HepG2 (cell line): ENCODE data around the gene PEX5L. TPM values are rescaled to one million over a fixed set of nuclear protein-coding genes. Genes with fewer than 3 reads are reported as not detected.

Source experiments
- ATAC-seq: fragments of 200-7000 bp; cut with Tn5 transposase; 3 replicates; pipeline ENCODE4 v1.9.1; 2020; ENCODE audit warnings: mild to moderate bottlenecking, moderate library complexity
- BruUV-seq: library from RNA; stranded (reverse); fragments of 400-500 nt; replicated peaks from 2 replicates; lab custom pipeline; 2021; lab: Mats Ljungman, UMichigan
- CTCF ChIA-PET: fragments of 300-600 bp; formaldehyde crosslinking; extraction: SDS; loops from one replicate; lab custom pipeline; 2021; ENCODE audit warnings: low total read pairs, inconsistent platforms, low intra/inter-chr PET ratio; lab: Yijun Ruan, JAX
- POLR2A ChIA-PET: fragments of 350-600 bp; sonication (Branson Sonifier 250); formaldehyde crosslinking; loops from one replicate; lab custom pipeline; 2020; ENCODE audit warnings: antibody characterized with exemption, inconsistent platforms; lab: Yijun Ruan, JAX
- DNase-seq: peaks from one replicate; pipeline ENCODE4 v3.0.0-alpha.2; 2015; ENCODE audit warnings: low spot score
- FAIRE-seq: peaks from 3 replicates; lab custom pipeline; 2011; peaks lifted over from hg19 to GRCh38; lab: Jason Lieb, UNC
- H2AFZ ChIP-seq: one replicate; pipeline ENCODE4 v1.6.1; 2011; ENCODE audit warnings: low read length, inconsistent platforms
- H3K27ac ChIP-seq: fragments of 300-600 bp; 3 replicates; pipeline ENCODE4 v1.8.0; 2011; ENCODE audit warnings: mixed run types, mild to moderate bottlenecking, mixed read lengths, low read length, inconsistent platforms; ENCODE audit not compliant: insufficient read depth; ENCODE audit errors: extremely low read length
- H3K27me3 ChIP-seq, 2 experiments: fragments of 200-600 bp in 1 of 2; 2 replicates in 1 of 2; 3 replicates in 1 of 2; pipeline versions ENCODE4 v1.6.0 to v1.8.0; 2011; ENCODE audit warnings: low read length in 2 of 2, mild to moderate bottlenecking in 2 of 2, moderate library complexity in 2 of 2, inconsistent platforms in 1 of 2; ENCODE audit not compliant: insufficient read depth in 2 of 2, control insufficient read depth in 1 of 2
- H3K36me3 ChIP-seq, 2 experiments: fragments of 200-600 bp in 1 of 2; replicated peaks in 1 of 2; 2 replicates in 1 of 2; 3 replicates in 1 of 2; pipeline versions ENCODE4 v1.5.1 to v1.8.0; 2011; ENCODE audit warnings: low read length in 2 of 2, inconsistent platforms in 1 of 2; ENCODE audit not compliant: insufficient read depth in 2 of 2, control insufficient read depth in 1 of 2
- H3K4me1 ChIP-seq: 2 replicates; pipeline ENCODE4 v1.5.1; 2012; ENCODE audit warnings: low read length, inconsistent platforms; ENCODE audit not compliant: insufficient read depth
- H3K4me2 ChIP-seq: 2 replicates; pipeline ENCODE4 v1.6.0; 2011; ENCODE audit warnings: low read depth, low read length, inconsistent platforms
- H3K4me3 ChIP-seq, 3 experiments: fragments of 200-600 bp in 1 of 3; sonication (generic), shearing (Covaris generic) in 1 of 3; replicated peaks in 1 of 3; 2 replicates each; pipeline ENCODE4 v1.5.1; 2011 to 2016; ENCODE audit warnings: low read length in 3 of 3, inconsistent platforms in 2 of 3, low read depth in 2 of 3, mild to moderate bottlenecking in 2 of 3, control low read depth in 1 of 3, mixed read lengths in 1 of 3; ENCODE audit not compliant: insufficient read depth in 1 of 3
- H3K79me2 ChIP-seq: one replicate; pipeline ENCODE4 v1.6.1; 2011; ENCODE audit warnings: low read length, inconsistent platforms; ENCODE audit not compliant: insufficient read depth
- H3K9ac ChIP-seq: 2 replicates; pipeline ENCODE4 v1.6.0; 2011; ENCODE audit warnings: mild to moderate bottlenecking, low read depth, low read length, inconsistent platforms; ENCODE audit not compliant: insufficient read depth
- H3K9me3 ChIP-seq: 2 replicates; pipeline ENCODE4 v1.5.1; 2012; ENCODE audit warnings: mild to moderate bottlenecking, low read length
- H4K20me1 ChIP-seq: 2 replicates; pipeline ENCODE4 v1.6.0; 2011; ENCODE audit warnings: inconsistent platforms, mild to moderate bottlenecking, low read length, moderate library complexity; ENCODE audit not compliant: insufficient read depth
- ELF1 ChIP-seq: sonication (generic); formaldehyde crosslinking; IDR thresholded peaks from 2 replicates; pipeline ENCODE4 v1.4.0; 2020; ENCODE audit warnings: missing genetic modification reagents
- ETV5 ChIP-seq: IDR thresholded peaks from 2 replicates; pipeline ENCODE4 v1.6.1; 2018; ENCODE audit warnings: missing biosample characterization, missing genetic modification reagents, inconsistent platforms, borderline replicate concordance
- GABPA ChIP-seq, 2 experiments: IDR thresholded peaks; 2 replicates each; pipeline ENCODE4 v1.6.1; 2011 to 2016; ENCODE audit warnings: low read depth in 2 of 2, low read length in 1 of 2, missing biosample characterization in 1 of 2, missing genetic modification characterization in 1 of 2
- MIXL1 ChIP-seq: IDR thresholded peaks from 2 replicates; pipeline ENCODE4 v1.6.1; 2016
- NR2F1 ChIP-seq, 2 experiments: fragments of 450-650 bp in 1 of 2; formaldehyde crosslinking in 1 of 2; IDR thresholded peaks; 2 replicates each; pipeline versions ENCODE4 v1.5.0 to v1.6.1; 2016 to 2020; ENCODE audit warnings: mild to moderate bottlenecking in 1 of 2, missing compliant biosample characterization in 1 of 2, missing genetic modification reagents in 1 of 2, moderate library complexity in 1 of 2
- RAD21 ChIP-seq: fragments of 450-650 bp; formaldehyde crosslinking; IDR thresholded peaks from 2 replicates; pipeline ENCODE4 v1.5.0; 2020; ENCODE audit warnings: mild to moderate bottlenecking
- SMC3 ChIP-seq: IDR thresholded peaks from 2 replicates; pipeline ENCODE4 v1.6.1; 2011; ENCODE audit warnings: low read length, improper control_type of control experiment
- SNRNP70 ChIP-seq: fragments of 200-400 bp; formaldehyde crosslinking; IDR thresholded peaks from 2 replicates; pipeline ENCODE4 v1.6.1; 2017; ENCODE audit warnings: mild to moderate bottlenecking, low read depth, low read length, moderate library complexity
- STAG1 ChIP-seq: sonication (generic); formaldehyde crosslinking; IDR thresholded peaks from 2 replicates; pipeline ENCODE4 v1.4.0; 2020; ENCODE audit warnings: missing genetic modification reagents
- ZBTB26 ChIP-seq: IDR thresholded peaks from 2 replicates; pipeline ENCODE4 v1.6.1; 2016; ENCODE audit warnings: missing compliant biosample characterization, missing genetic modification reagents, borderline replicate concordance
- ZNF317 ChIP-seq: sonication (generic); formaldehyde crosslinking; IDR thresholded peaks from 2 replicates; pipeline ENCODE4 v1.5.0; 2020; ENCODE audit warnings: mild to moderate bottlenecking, missing genetic modification reagents
- ZNF326 ChIP-seq: sonication (generic); formaldehyde crosslinking; IDR thresholded peaks from 2 replicates; pipeline ENCODE4 v1.4.0; 2020; ENCODE audit warnings: missing genetic modification reagents, borderline replicate concordance
- ZNF574 ChIP-seq: sonication (generic); formaldehyde crosslinking; IDR thresholded peaks from 2 replicates; pipeline ENCODE4 v1.4.0; 2020; ENCODE audit warnings: missing genetic modification reagents
- ZNF672 ChIP-seq: sonication (generic); formaldehyde crosslinking; IDR thresholded peaks from 2 replicates; pipeline ENCODE4 v1.8.1; 2022; ENCODE audit warnings: missing genetic modification reagents
- whole genome bisulfite sequencing: methylation state at CpG from one replicate; pipeline ENCODE4 v1.1.6; 2017; ENCODE audit warnings: low lambda C conversion rate; 5-methylcytosine and 5-hydroxymethylcytosine counted together
- in situ Hi-C: cut with HindIII; loops from 2 replicates; pipeline ENCODE4 v1.10.0; 2017; ENCODE audit warnings: low pct_unique_long_range_greater_than_20kb; ENCODE audit not compliant: extremely low pct_ligation_motif_present
- intact Hi-C: fragments of 100-400 bp; cut with micrococcal nuclease; formaldehyde crosslinking; loops from one replicate; pipeline ENCODE4 v1.10.0; 2022; ENCODE audit not compliant: unreplicated experiment
- polyA plus RNA-seq, 8 experiments: library from polyadenylated mRNA; depleted of rRNA in 3 of 8; stranded (reverse) in 7 of 8; unstranded in 1 of 8; fragments of >200 nt; fragmentation: Illumina TruSeq in 4 of 8; extraction: Trizol in 4 of 8; gene quantifications; 2 replicates each; pipeline versions ENCODE4 v1.2.1 to v1.2.3, GENCODE V29; 2011 to 2016; ENCODE audit warnings: low read depth in 4 of 8, missing spikeins in 1 of 8, mixed read lengths in 1 of 8; ENCODE audit not compliant: insufficient read depth in 1 of 8
- total RNA-seq, 5 experiments: library from RNA; depleted of rRNA; stranded (reverse); fragments of >200 nt; fragmentation: Illumina TruSeq; extraction: Trizol; gene quantifications; 2 replicates each; pipeline ENCODE4 v1.2.3, GENCODE V29; 2016; ENCODE audit warnings: low read depth in 1 of 5
- TF ChIP-seq, protein P1 (sequence below): sonication (generic); formaldehyde crosslinking; IDR thresholded peaks from 2 replicates; pipeline ENCODE4 v1.5.0; 2020; ENCODE audit warnings: mild to moderate bottlenecking, missing genetic modification reagents, moderate library complexity
- TF ChIP-seq, protein P2 (sequence below): sonication (generic); formaldehyde crosslinking; IDR thresholded peaks from 2 replicates; pipeline ENCODE4 v1.5.0; 2020; ENCODE audit warnings: missing genetic modification reagents, mild to moderate bottlenecking, borderline replicate concordance

The PEX5L gene
- total and polyA plus RNA-seq, 2 of the 13 experiments (the other 11 are each of a cell fraction or from before 2014, with no cell fraction given): not detected

GRCh38 chr3:179811321-179812095, 225.2 kb downstream of the PEX5L start:
- Histone ChIP-seq H3K9ac (no peak overlapping the region), H3K27ac (no peak overlapping the region), H3K36me3 (no peaks in the 10 kb centered on the region), H3K27me3 (no peaks in the 10 kb centered on the region), H4K20me1 (no peaks in the 10 kb centered on the region), H3K4me2 (peak overlapping the region; percentile 30; the same call in 1 of the 2 replicates), H3K79me2 (no peaks in the 10 kb centered on the region), H2AFZ (peak overlapping the region; percentile 24), H3K9me3 (no peaks in the 10 kb centered on the region), H3K4me3 (no peak overlapping the region), H3K4me1 (peaks cover 19% of the 10 kb centered on the region)
- ATAC-seq (peak; percentile 89), FAIRE-seq (peak; percentile 86), DNase-seq (peak; percentile 46)
- WGBS: under 1% methylated on average over 9 of the region's 9 CpGs
- in situ Hi-C loops: loop anchor here (25.0 kb wide), 1 partner anchor 776 kb away; no protein-coding TSS in a partner anchor
- CTCF ChIA-PET: interaction anchor here (0.8 kb wide), 1 partner anchor 41 kb away, joined by 3 read pairs; no protein-coding TSS in a partner anchor
- POLR2A ChIA-PET: interaction anchor here (1.0 kb wide), 1 partner anchor 790 kb away, joined by 4 read pairs; the partner anchor contains the start of gene TTC14
- intact Hi-C loops: loop anchor here (1.0 kb wide), 2 partner anchors 41 to 784 kb away; no protein-coding TSS in a partner anchor
- no TSS peak for BruUV-seq
- TF ChIP-seq ZNF317 (CRISPR knock-in tag) (peak; percentile 82; the same call in 1 of the 2 replicates), STAG1 (peak; percentile 80), ZNF326 (CRISPR knock-in tag) (no peak), ETV5 (CRISPR knock-in tag) (peak; percentile 19; the same call in 1 of the 2 replicates), ZNF672 (no peak), SNRNP70 (no peak), ELF1 (CRISPR knock-in tag) (0 out of 2 replicates have a peak, but pooled peaks have one; percentile 14), ZBTB26 (CRISPR knock-in tag) (no peak), SMC3 (peak; percentile 46), GABPA (IDR thresholded peaks at IDR 0.05; ENCODE audit: low read depth, low read length) (no peak), GABPA (CRISPR knock-in tag; IDR thresholded peaks at IDR 0.05; ENCODE audit: low read depth) (0 out of 2 replicates have a peak, but pooled peaks have one; percentile 15), ZNF574 (no peak), MIXL1 (CRISPR knock-in tag) (no peak), RAD21 (peak; percentile 52), NR2F1 (CRISPR knock-in tag; IDR thresholded peaks at IDR 0.05) (no peak)
- TF ChIP-seq, protein P1, sequence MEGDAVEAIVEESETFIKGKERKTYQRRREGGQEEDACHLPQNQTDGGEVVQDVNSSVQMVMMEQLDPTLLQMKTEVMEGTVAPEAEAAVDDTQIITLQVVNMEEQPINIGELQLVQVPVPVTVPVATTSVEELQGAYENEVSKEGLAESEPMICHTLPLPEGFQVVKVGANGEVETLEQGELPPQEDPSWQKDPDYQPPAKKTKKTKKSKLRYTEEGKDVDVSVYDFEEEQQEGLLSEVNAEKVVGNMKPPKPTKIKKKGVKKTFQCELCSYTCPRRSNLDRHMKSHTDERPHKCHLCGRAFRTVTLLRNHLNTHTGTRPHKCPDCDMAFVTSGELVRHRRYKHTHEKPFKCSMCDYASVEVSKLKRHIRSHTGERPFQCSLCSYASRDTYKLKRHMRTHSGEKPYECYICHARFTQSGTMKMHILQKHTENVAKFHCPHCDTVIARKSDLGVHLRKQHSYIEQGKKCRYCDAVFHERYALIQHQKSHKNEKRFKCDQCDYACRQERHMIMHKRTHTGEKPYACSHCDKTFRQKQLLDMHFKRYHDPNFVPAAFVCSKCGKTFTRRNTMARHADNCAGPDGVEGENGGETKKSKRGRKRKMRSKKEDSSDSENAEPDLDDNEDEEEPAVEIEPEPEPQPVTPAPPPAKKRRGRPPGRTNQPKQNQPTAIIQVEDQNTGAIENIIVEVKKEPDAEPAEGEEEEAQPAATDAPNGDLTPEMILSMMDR (CRISPR knock-in tag): peak; percentile 80
- TF ChIP-seq, protein P2, sequence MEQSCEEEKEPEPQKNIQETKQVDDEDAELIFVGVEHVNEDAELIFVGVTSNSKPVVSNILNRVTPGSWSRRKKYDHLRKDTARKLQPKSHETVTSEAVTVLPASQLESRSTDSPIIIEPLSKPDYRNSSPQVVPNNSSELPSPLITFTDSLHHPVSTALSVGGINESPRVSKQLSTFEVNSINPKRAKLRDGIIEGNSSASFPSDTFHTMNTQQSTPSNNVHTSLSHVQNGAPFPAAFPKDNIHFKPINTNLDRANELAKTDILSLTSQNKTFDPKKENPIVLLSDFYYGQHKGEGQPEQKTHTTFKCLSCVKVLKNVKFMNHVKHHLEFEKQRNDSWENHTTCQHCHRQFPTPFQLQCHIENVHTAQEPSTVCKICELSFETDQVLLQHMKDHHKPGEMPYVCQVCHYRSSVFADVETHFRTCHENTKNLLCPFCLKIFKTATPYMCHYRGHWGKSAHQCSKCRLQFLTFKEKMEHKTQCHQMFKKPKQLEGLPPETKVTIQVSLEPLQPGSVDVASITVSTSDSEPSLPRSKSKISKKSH (CRISPR knock-in tag): no peak
